A549 (cell line): ENCODE results near the gene CCNB2. TPM values are rescaled to one million over a fixed set of nuclear protein-coding genes. Genes with fewer than 3 reads are reported as not detected.

Experiments
- ATAC-seq, 2 experiments: fragments of 200-7000 bp in 1 of 2; fragments of >200 bp in 1 of 2; cut with Nextera tagmentation in 1 of 2; cut with Tn5 transposase in 1 of 2; 3 replicates each; pipeline versions ENCODE4 v1.8.0 to v1.9.1; 2018 to 2020; ENCODE audit warnings: mild to moderate bottlenecking in 1 of 2, moderate library complexity in 1 of 2
- CTCF ChIA-PET: fragments of 300-600 bp; sonication (Branson Sonifier 250); formaldehyde crosslinking; extraction: SDS; loops from one replicate; lab custom pipeline; 2021; ENCODE audit warnings: antibody characterized with exemption, inconsistent platforms; lab: Yijun Ruan, JAX
- POLR2A ChIA-PET: fragments of 350-600 bp; formaldehyde crosslinking; extraction: SDS; loops from one replicate; lab custom pipeline; 2021; ENCODE audit warnings: antibody characterized with exemption, inconsistent platforms; lab: Yijun Ruan, JAX
- DNase-seq, 2 experiments: peaks; one replicate each; pipeline versions ENCODE4 v3.0.0 to v3.0.0-alpha.2; 2011 to 2016; ENCODE audit warnings: low read depth in 1 of 2, low spot score in 1 of 2
- FAIRE-seq: peaks from 2 replicates; lab custom pipeline; 2011; peaks lifted over from hg19 to GRCh38; lab: Jason Lieb, UNC
- H3K27ac ChIP-seq, 2 experiments: fragments of >200 bp; sonication (Bioruptor Twin); formaldehyde crosslinking; 3 replicates each; pipeline ENCODE4 v1.5.1; 2016 to 2017
- H3K4me1 ChIP-seq: fragments of >200 bp; sonication (Bioruptor Twin); formaldehyde crosslinking; 3 replicates; pipeline ENCODE4 v1.6.1; 2016
- H3K4me2 ChIP-seq: fragments of >200 bp; sonication (Bioruptor Twin); formaldehyde crosslinking; 3 replicates; pipeline ENCODE4 v1.6.1; 2016
- H3K4me3 ChIP-seq: fragments of >200 bp; sonication (Bioruptor Twin); formaldehyde crosslinking; 3 replicates; pipeline ENCODE4 v1.5.1; 2016
- H3K9me3 ChIP-seq: fragments of >200 bp; sonication (Bioruptor Twin); formaldehyde crosslinking; 3 replicates; pipeline ENCODE4 v1.6.1; 2016
- ATOH8 ChIP-seq: fragments of 250-450 bp; sonication (Bioruptor Pico); IDR thresholded peaks from 2 replicates; pipeline ENCODE4 v1.5.0; 2020; ENCODE audit warnings: low read depth, mild to moderate bottlenecking, moderate library complexity
- CBX8 ChIP-seq: fragments of 200-600 bp; sonication (generic); IDR thresholded peaks from 2 replicates; pipeline ENCODE4 v1.6.1; 2016
- CEBPB ChIP-seq, 2 experiments: fragments of >200 bp in 1 of 2; sonication (Bioruptor Twin) in 1 of 2; formaldehyde crosslinking in 1 of 2; IDR thresholded peaks; 2 replicates each; pipeline ENCODE4 v1.6.1; 2012 to 2016
- EHMT2 ChIP-seq: fragments of 200-600 bp; sonication (generic); IDR thresholded peaks from 2 replicates; pipeline ENCODE4 v1.6.1; 2016; ENCODE audit warnings: antibody characterized with exemption, low read depth, mild to moderate bottlenecking, moderate library complexity
- EP300 ChIP-seq, 2 experiments: fragments of >200 bp; sonication (Bioruptor Twin); formaldehyde crosslinking; IDR thresholded peaks; 2 replicates in 1 of 2; 3 replicates in 1 of 2; pipeline ENCODE4 v1.6.1; 2016 to 2017
- FOXS1 ChIP-seq: fragments of 250-450 bp; sonication (Bioruptor Pico); IDR thresholded peaks from 2 replicates; pipeline ENCODE4 v1.5.0; 2020; ENCODE audit warnings: mild to moderate bottlenecking, moderate library complexity
- HDAC2 ChIP-seq: fragments of 200-600 bp; sonication (generic); IDR thresholded peaks from 2 replicates; pipeline ENCODE4 v1.6.1; 2016
- HOXA7 ChIP-seq: fragments of 250-450 bp; sonication (Bioruptor Pico); IDR thresholded peaks from 2 replicates; pipeline ENCODE4 v1.5.0; 2020; ENCODE audit warnings: mild to moderate bottlenecking, moderate library complexity
- HOXB5 ChIP-seq: fragments of 250-450 bp; sonication (Bioruptor Pico); IDR thresholded peaks from 2 replicates; pipeline ENCODE4 v1.5.0; 2020; ENCODE audit warnings: mild to moderate bottlenecking, moderate library complexity
- MAFK ChIP-seq: fragments of 450-650 bp; IDR thresholded peaks from 2 replicates; pipeline ENCODE4 v1.6.1; 2014; ENCODE audit not compliant: partially characterized antibody
- MAZ ChIP-seq: fragments of 150-350 bp; IDR thresholded peaks from 2 replicates; pipeline ENCODE4 v1.6.1; 2014; ENCODE audit warnings: antibody characterized with exemption, low read depth, low read length, borderline replicate concordance
- NPAS2 ChIP-seq: fragments of 250-450 bp; sonication (Bioruptor Pico); IDR thresholded peaks from 2 replicates; pipeline ENCODE4 v1.8.0; 2022; ENCODE audit warnings: mild to moderate bottlenecking, moderate library complexity, borderline replicate concordance
- RAD21 ChIP-seq, 2 experiments: fragments of >200 bp in 1 of 2; sonication (Bioruptor Twin) in 1 of 2; formaldehyde crosslinking in 1 of 2; IDR thresholded peaks in 1 of 2; conservative IDR thresholded peaks in 1 of 2; 2 replicates in 1 of 2; 3 replicates in 1 of 2; pipeline ENCODE4 v1.6.1; 2012 to 2018; ENCODE audit warnings: inconsistent platforms in 1 of 2
- RNF2 ChIP-seq: fragments of 200-600 bp; sonication (generic); IDR thresholded peaks from 2 replicates; pipeline ENCODE4 v1.6.1; 2016; ENCODE audit warnings: low read depth, mild to moderate bottlenecking, antibody characterized with exemption, moderate library complexity, borderline replicate concordance
- SMC3 ChIP-seq: fragments of >200 bp; sonication (Bioruptor Twin); formaldehyde crosslinking; IDR thresholded peaks from 3 replicates; pipeline ENCODE4 v1.6.1; 2018; ENCODE audit warnings: inconsistent platforms
- TP53 ChIP-seq: fragments of 250-450 bp; sonication (Bioruptor Pico); IDR thresholded peaks from 2 replicates; pipeline ENCODE4 v1.5.0; 2021; ENCODE audit warnings: mild to moderate bottlenecking, moderate library complexity
- ZFP36 ChIP-seq: fragments of 450-650 bp; IDR thresholded peaks from 2 replicates; pipeline ENCODE4 v1.6.1; 2014; ENCODE audit warnings: borderline replicate concordance; ENCODE audit not compliant: partially characterized antibody
- ZNF302 ChIP-seq: fragments of 250-450 bp; sonication (Bioruptor Pico); IDR thresholded peaks from 2 replicates; pipeline ENCODE4 v1.9.0; 2021; ENCODE audit warnings: inconsistent platforms, mild to moderate bottlenecking, moderate library complexity
- WGBS: methylation state at CpG from one replicate; pipeline ENCODE4 v1.1.6; 2017; ENCODE audit errors: missing lambda C conversion rate; 5-methylcytosine and 5-hydroxymethylcytosine counted together
- polyA plus RNA-seq, 4 experiments: library from polyadenylated mRNA; depleted of rRNA in 3 of 4; stranded (reverse); fragments of >200 nt; fragmentation: RNase III in 1 of 4; extraction: RNeasy Plus Mini Kit Qiagen cat#74134 plus additional on column Dnase treatment in 1 of 4; gene quantifications; 2 replicates in 3 of 4; 3 replicates in 1 of 4; pipeline ENCODE4 v1.2.3, GENCODE V29; 2011 to 2017
- TF ChIP-seq, protein P1 (sequence below): fragments of 150-350 bp; IDR thresholded peaks from 2 replicates; pipeline ENCODE4 v1.6.1; 2014; ENCODE audit warnings: low read depth, mild to moderate bottlenecking, low read length
- TF ChIP-seq, protein P2 (sequence below): fragments of >200 bp; sonication (Bioruptor Twin); formaldehyde crosslinking; IDR thresholded peaks from 2 replicates; pipeline ENCODE4 v1.6.1; 2016
- TF ChIP-seq, protein P3 (sequence below): fragments of >200 bp; sonication (Bioruptor Twin); formaldehyde crosslinking; IDR thresholded peaks from 3 replicates; pipeline ENCODE4 v1.5.1; 2016
- TF ChIP-seq, protein P4 (sequence below): IDR thresholded peaks from 2 replicates; pipeline ENCODE4 v1.6.1; 2012; ENCODE audit warnings: low read depth, borderline replicate concordance

CCNB2 gene
- polyA plus RNA-seq, 2 of the 4 experiments (the other 2 are of a cell fraction), result 91.1 to 144 TPM

GRCh38 chr15:59069430-59069829, 35.5 kb upstream of the CCNB2 start:
- Histone ChIP-seq H3K4me2 (no peak overlapping the region), H3K27ac (no peak overlapping the region), H3K4me3 (no peak overlapping the region), H3K4me1 (no peaks in the 10 kb centered on the region), H3K9me3 (no peaks in the 10 kb centered on the region)
- 49% methylated on average over 1 of the region's 1 CpG for WGBS
- TF ChIP-seq TP53, result no peak
- TF ChIP-seq, protein P1, sequence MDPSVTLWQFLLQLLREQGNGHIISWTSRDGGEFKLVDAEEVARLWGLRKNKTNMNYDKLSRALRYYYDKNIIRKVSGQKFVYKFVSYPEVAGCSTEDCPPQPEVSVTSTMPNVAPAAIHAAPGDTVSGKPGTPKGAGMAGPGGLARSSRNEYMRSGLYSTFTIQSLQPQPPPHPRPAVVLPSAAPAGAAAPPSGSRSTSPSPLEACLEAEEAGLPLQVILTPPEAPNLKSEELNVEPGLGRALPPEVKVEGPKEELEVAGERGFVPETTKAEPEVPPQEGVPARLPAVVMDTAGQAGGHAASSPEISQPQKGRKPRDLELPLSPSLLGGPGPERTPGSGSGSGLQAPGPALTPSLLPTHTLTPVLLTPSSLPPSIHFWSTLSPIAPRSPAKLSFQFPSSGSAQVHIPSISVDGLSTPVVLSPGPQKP, result no peak
- POLR2A ChIA-PET, result no interaction called here
- CTCF ChIA-PET, result interaction anchor here (1.0 to 1.2 kb wide), 3 partner anchors 10 to 431 kb away, joined by 3 to 4 read pairs (median 3); no protein-coding TSS in a partner anchor
- DNase-seq (no peak), ATAC-seq (no peak), FAIRE-seq (peak; percentile 80)

- Histone ChIP-seq H3K4me1 (no peaks in the 10 kb centered on the region), H3K4me3 (no peak overlapping the region), H3K9me3 (no peaks in the 10 kb centered on the region), H3K27ac (no peak overlapping the region), H3K4me2 (no peak overlapping the region)
- POLR2A ChIA-PET, result no interaction called here
- 89% methylated on average over 1 of the region's 1 CpG for WGBS
- no peak for DNase-seq
- ATAC-seq, result no peak
- no peak for TF ChIP-seq ATOH8
- TF ChIP-seq TP53, result no peak
- TF ChIP-seq NPAS2 (CRISPR knock-in tag), result no peak
- TF ChIP-seq RNF2, result no peak
- no peak for TF ChIP-seq RAD21 (conservative IDR thresholded peaks at IDR 0.05 in 1 of 2, IDR thresholded peaks at IDR 0.05 in 1 of 2)
- no peak for TF ChIP-seq MAFK
- TF ChIP-seq, protein P2, sequence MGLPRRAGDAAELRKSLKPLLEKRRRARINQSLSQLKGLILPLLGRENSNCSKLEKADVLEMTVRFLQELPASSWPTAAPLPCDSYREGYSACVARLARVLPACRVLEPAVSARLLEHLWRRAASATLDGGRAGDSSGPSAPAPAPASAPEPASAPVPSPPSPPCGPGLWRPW, result no peak
- no peak for TF ChIP-seq HOXB5
- TF ChIP-seq ZNF302 (CRISPR knock-in tag), result no peak
- TF ChIP-seq, protein P3, sequence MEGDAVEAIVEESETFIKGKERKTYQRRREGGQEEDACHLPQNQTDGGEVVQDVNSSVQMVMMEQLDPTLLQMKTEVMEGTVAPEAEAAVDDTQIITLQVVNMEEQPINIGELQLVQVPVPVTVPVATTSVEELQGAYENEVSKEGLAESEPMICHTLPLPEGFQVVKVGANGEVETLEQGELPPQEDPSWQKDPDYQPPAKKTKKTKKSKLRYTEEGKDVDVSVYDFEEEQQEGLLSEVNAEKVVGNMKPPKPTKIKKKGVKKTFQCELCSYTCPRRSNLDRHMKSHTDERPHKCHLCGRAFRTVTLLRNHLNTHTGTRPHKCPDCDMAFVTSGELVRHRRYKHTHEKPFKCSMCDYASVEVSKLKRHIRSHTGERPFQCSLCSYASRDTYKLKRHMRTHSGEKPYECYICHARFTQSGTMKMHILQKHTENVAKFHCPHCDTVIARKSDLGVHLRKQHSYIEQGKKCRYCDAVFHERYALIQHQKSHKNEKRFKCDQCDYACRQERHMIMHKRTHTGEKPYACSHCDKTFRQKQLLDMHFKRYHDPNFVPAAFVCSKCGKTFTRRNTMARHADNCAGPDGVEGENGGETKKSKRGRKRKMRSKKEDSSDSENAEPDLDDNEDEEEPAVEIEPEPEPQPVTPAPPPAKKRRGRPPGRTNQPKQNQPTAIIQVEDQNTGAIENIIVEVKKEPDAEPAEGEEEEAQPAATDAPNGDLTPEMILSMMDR, result no peak
- TF ChIP-seq, protein P1, result no peak
- no peak for TF ChIP-seq EHMT2
- FAIRE-seq, result no peak
- CTCF ChIA-PET, result interaction anchor here (0.7 to 1.3 kb wide), 5 partner anchors 8 to 454 kb away, joined by 3 to 4 read pairs (median 3); no protein-coding TSS in a partner anchor
These were observed 30.3 kb upstream of the CCNB2 start for GRCh38 chr15:59074607-59075006.

- POLR2A ChIA-PET, result no interaction called here
- Histone ChIP-seq H3K4me3 (no peak overlapping the region), H3K4me2 (no peak overlapping the region), H3K9me3 (no peaks in the 10 kb centered on the region), H3K4me1 (no peaks in the 10 kb centered on the region), H3K27ac (no peak overlapping the region)
- no peak for ATAC-seq
- no peak for FAIRE-seq
- CTCF ChIA-PET, result interaction anchor here (1.0 to 1.3 kb wide), 3 partner anchors 10 to 23 kb away, joined by 4 to 5 read pairs (median 4); no protein-coding TSS in a partner anchor
- DNase-seq, result no peak
- 97% methylated on average over 2 of the region's 2 CpGs for WGBS
- TF ChIP-seq, protein P4, sequence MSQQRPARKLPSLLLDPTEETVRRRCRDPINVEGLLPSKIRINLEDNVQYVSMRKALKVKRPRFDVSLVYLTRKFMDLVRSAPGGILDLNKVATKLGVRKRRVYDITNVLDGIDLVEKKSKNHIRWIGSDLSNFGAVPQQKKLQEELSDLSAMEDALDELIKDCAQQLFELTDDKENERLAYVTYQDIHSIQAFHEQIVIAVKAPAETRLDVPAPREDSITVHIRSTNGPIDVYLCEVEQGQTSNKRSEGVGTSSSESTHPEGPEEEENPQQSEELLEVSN, result no peak
- TF ChIP-seq CBX8, result no peak
- no peak for TF ChIP-seq EP300 (IDR thresholded peaks at IDR 0.05)
- no peak for TF ChIP-seq HOXA7
- TF ChIP-seq CEBPB (IDR thresholded peaks at IDR 0.05), result no peak
- no peak for TF ChIP-seq SMC3
- no peak for TF ChIP-seq ZFP36
- no peak for TF ChIP-seq HDAC2
- TF ChIP-seq MAZ, result no peak
- TF ChIP-seq FOXS1 (CRISPR knock-in tag), result no peak
These were observed 17.2 kb upstream of the CCNB2 start for GRCh38 chr15:59087731-59088130.
